CD4-positive, CD25-positive, alpha-beta regulatory T cell (primary cell): ENCODE results near the gene KRTAP4-12. TPM values are rescaled to one million over a fixed set of nuclear protein-coding genes. Genes with fewer than 3 reads are reported as not detected.
"Not testable (repeated sequence)": the region's sequence is repeated elsewhere in the genome, so short reads cannot be mapped to it uniquely, and the experiment has no call there.

ENCODE experiments used
- ATAC-seq, 2 donors: fragments of 150-1000 bp; cut with Tn5 transposase; one replicate each; pipeline ENCODE4 v1.10.0; 2021; ENCODE audit warnings: low read depth in 2 of 2, moderate number of reproducible peaks in 2 of 2, moderate library complexity in 1 of 2
- DNase-seq, 3 donors: peaks; one replicate each; pipeline versions ENCODE4 v3.0.0 to v3.0.0-alpha.2; 2012 to 2022; ENCODE audit warnings: mixed read lengths in 1 of 3
- H3K27ac ChIP-seq: one replicate; pipeline ENCODE4 v1.7.0; 2013; ENCODE audit warnings: mild to moderate bottlenecking, low read length; ENCODE audit not compliant: insufficient read depth, poor library complexity, severe bottlenecking
- H3K27me3 ChIP-seq: one replicate; pipeline ENCODE4 v1.7.0; 2013; ENCODE audit warnings: low read length; ENCODE audit not compliant: control insufficient read depth, insufficient read depth
- H3K36me3 ChIP-seq: one replicate; pipeline ENCODE4 v1.7.0; 2013; ENCODE audit warnings: mild to moderate bottlenecking, low read length, moderate library complexity; ENCODE audit not compliant: control insufficient read depth, insufficient read depth
- H3K4me1 ChIP-seq: 2 replicates; pipeline ENCODE4 v1.7.0; 2013; ENCODE audit warnings: mild to moderate bottlenecking, low read length; ENCODE audit not compliant: insufficient read depth, control insufficient read depth, poor library complexity, severe bottlenecking
- H3K4me3 ChIP-seq: one replicate; pipeline ENCODE4 v1.7.0; 2013; ENCODE audit warnings: low read depth, mild to moderate bottlenecking, low read length, moderate library complexity
- H3K9me3 ChIP-seq, 2 experiments: 1 replicate in 1 of 2; 2 replicates in 1 of 2; pipeline ENCODE4 v1.7.0; 2013; ENCODE audit warnings: low read length in 2 of 2, mild to moderate bottlenecking in 1 of 2, moderate library complexity in 1 of 2; ENCODE audit not compliant: control insufficient read depth in 2 of 2
- H3K27ac Mint-ChIP-seq, 3 donors: one replicate each; pipeline ENCODE4 v1.8.0; 2020 to 2022; ENCODE audit warnings: mild to moderate bottlenecking in 3 of 3, mixed read lengths in 3 of 3, moderate library complexity in 2 of 3
- H3K27me3 Mint-ChIP-seq: one replicate; pipeline ENCODE4 v1.8.0; 2022; ENCODE audit warnings: mild to moderate bottlenecking, mixed read lengths
- H3K36me3 Mint-ChIP-seq: one replicate; pipeline ENCODE4 v1.8.0; 2020; ENCODE audit warnings: mixed read lengths
- H3K4me1 Mint-ChIP-seq, 4 donors: one replicate each; pipeline ENCODE4 v1.8.0; 2020 to 2022; ENCODE audit warnings: mixed read lengths in 4 of 4, mild to moderate bottlenecking in 1 of 4
- H3K4me3 Mint-ChIP-seq, 4 donors: one replicate each; pipeline ENCODE4 v1.8.0; 2020 to 2022; ENCODE audit warnings: mild to moderate bottlenecking in 4 of 4, mixed read lengths in 4 of 4, moderate library complexity in 3 of 4
- H3K9me3 Mint-ChIP-seq, 7 donors: one replicate each; pipeline ENCODE4 v1.8.0; 2020 to 2022; ENCODE audit warnings: mixed read lengths in 7 of 7, mild to moderate bottlenecking in 3 of 7, moderate library complexity in 2 of 7
- polyA plus RNA-seq, 4 donors: library from polyadenylated mRNA; unstranded; fragments of 300-500 nt; fragmentation: Illumina TruSeq; gene quantifications; one replicate each; pipeline ENCODE4 v1.2.3, GENCODE V29; 2021
- total RNA-seq: library from RNA; stranded (reverse); gene quantifications from one replicate; pipeline ENCODE4 v1.2.3, GENCODE V29; 2022

Gene KRTAP4-12
- total and polyA plus RNA-seq, 5 donors from 2014 or later: not detected

- Histone ChIP-seq H3K36me3 (no peaks in the 10 kb centered on the region), H3K27me3 (peaks cover 5% of the 10 kb centered on the region), H3K27ac (no peak overlapping the region), H3K4me3 (no peak overlapping the region), H3K4me1 (peaks cover 6% of the 10 kb centered on the region), H3K9me3 (peaks cover 0 to 1% of the 10 kb centered on the region in 2 experiments)
- Mint-ChIP-seq H3K27ac (no peak overlapping the region), H3K4me3 (no peak overlapping the region), H3K36me3 (no peaks in the 10 kb centered on the region), H3K9me3 (peaks cover 0 to 4% (median 0%) of the 10 kb centered on the region in 7 donors), H3K27me3 (peaks cover 36% of the 10 kb centered on the region), H3K4me1 (peaks cover 5 to 45% (median 13%) of the 10 kb centered on the region in 4 donors)
- DNase-seq: no peak
- ATAC-seq: no peak
Measured at GRCh38 chr17:41125064-41125463, 1.1 kb upstream of the KRTAP4-12 start.

- H3K27me3 ChIP-seq, H3K36me3 Mint-ChIP-seq, H3K4me1 ChIP-seq, H3K9me3 Mint-ChIP-seq, H3K4me3 ChIP-seq, H3K9me3 ChIP-seq, H3K27ac ChIP-seq, H3K36me3 ChIP-seq, DNase-seq, ATAC-seq: not testable (repeated sequence)
- Mint-ChIP-seq H3K4me3 (peak overlapping the region in 2 of 4 donors; percentile 13 to 62), H3K27me3 (peaks cover 38% of the 10 kb centered on the region), H3K27ac (peak overlapping the region in 2 of 3 donors; percentile 6 to 20), H3K4me1 (peaks cover 7 to 43% (median 16%) of the 10 kb centered on the region in 4 donors)
Measured at GRCh38 chr17:41123292-41123990, 541 bp downstream of the KRTAP4-12 start.

GRCh38 chr17:41121742-41122141 lies 2.2 kb downstream of the KRTAP4-12 start:
- peaks cover 0 to 1% of the 10 kb centered on the region in 2 experiments for H3K9me3 ChIP-seq
- H3K4me3 Mint-ChIP-seq: no peak overlapping the region
- H3K36me3 Mint-ChIP-seq: no peaks in the 10 kb centered on the region
- peaks cover 9% of the 10 kb centered on the region for H3K4me1 ChIP-seq
- ATAC-seq (no peak), DNase-seq (no peak)
- H3K27me3 ChIP-seq: peaks cover 5% of the 10 kb centered on the region
- H3K9me3 Mint-ChIP-seq: peaks cover 0 to 4% (median 0%) of the 10 kb centered on the region in 7 donors
- no peak overlapping the region for H3K4me3 ChIP-seq
- H3K27ac Mint-ChIP-seq: no peak overlapping the region
- H3K27ac ChIP-seq: no peak overlapping the region
- peaks cover 7 to 46% (median 16%) of the 10 kb centered on the region in 4 donors for H3K4me1 Mint-ChIP-seq
- peaks cover 50% of the 10 kb centered on the region for H3K27me3 Mint-ChIP-seq
- H3K36me3 ChIP-seq: no peaks in the 10 kb centered on the region

GRCh38 chr17:41119696-41120690 lies 4.0 kb downstream of the KRTAP4-12 start:
- Mint-ChIP-seq H3K4me3 (peak overlapping the region in 2 of 4 donors; percentile 50 to 58), H3K4me1 (peaks cover 7 to 40% (median 14%) of the 10 kb centered on the region in 4 donors), H3K27ac (peak overlapping the region; percentile 5 to 83 (median 76)), H3K27me3 (peaks cover 38% of the 10 kb centered on the region)
- not testable (repeated sequence) for H3K27ac ChIP-seq, H3K4me1 ChIP-seq, H3K36me3 ChIP-seq, H3K27me3 ChIP-seq, H3K36me3 Mint-ChIP-seq, H3K9me3 Mint-ChIP-seq, H3K9me3 ChIP-seq
- ATAC-seq (peak; percentile 65 to 68), DNase-seq (peak in 2 of 3 donors; percentile 22 to 35)
- peak overlapping the region; percentile 41 for H3K4me3 ChIP-seq

GRCh38 chr17:41118721-41119120 lies 5.3 kb downstream of the KRTAP4-12 start:
- no peak for ATAC-seq
- H3K27me3 Mint-ChIP-seq: peaks cover 31% of the 10 kb centered on the region
- H3K9me3 Mint-ChIP-seq: peaks cover 0 to 6% (median 0%) of the 10 kb centered on the region in 7 donors
- H3K4me1 Mint-ChIP-seq: peaks cover 7 to 30% (median 11%) of the 10 kb centered on the region in 4 donors
- Histone ChIP-seq H3K4me3 (no peak overlapping the region), H3K4me1 (peaks cover 9% of the 10 kb centered on the region), H3K27me3 (peaks cover 7% of the 10 kb centered on the region), H3K9me3 (no peaks in the 10 kb centered on the region), H3K27ac (no peak overlapping the region), H3K36me3 (no peaks in the 10 kb centered on the region)
- H3K4me3 Mint-ChIP-seq: no peak overlapping the region
- no peaks in the 10 kb centered on the region for H3K36me3 Mint-ChIP-seq
- DNase-seq: no peak
- H3K27ac Mint-ChIP-seq: no peak overlapping the region

GRCh38 chr17:41117846-41118386 lies 6.1 kb downstream of the KRTAP4-12 start, which contains the start of gene KRTAP4-11:
Gene KRTAP4-11 (minus strand): TSS chr17:41118373. CDS start chr17:41118315, 58 bp downstream.
- not testable (repeated sequence) for H3K9me3 ChIP-seq, DNase-seq, H3K4me3 Mint-ChIP-seq, H3K36me3 Mint-ChIP-seq, H3K27me3 ChIP-seq, H3K4me3 ChIP-seq, H3K36me3 ChIP-seq, H3K27ac ChIP-seq, H3K4me1 ChIP-seq, H3K9me3 Mint-ChIP-seq, ATAC-seq
- H3K27ac Mint-ChIP-seq: peak within 1 kb of the TSS in 1 of 3 donors; percentile 65
- H3K4me1 Mint-ChIP-seq: peaks cover 7 to 24% (median 10%) of the 10 kb centered on the region in 4 donors
- peaks cover 27% of the 10 kb centered on the region for H3K27me3 Mint-ChIP-seq

- Histone ChIP-seq H3K4me1 (peaks cover 9% of the 10 kb centered on the region), H3K27ac (no peak overlapping the region), H3K4me3 (no peak overlapping the region), H3K9me3 (peaks cover 0 to 5% of the 10 kb centered on the region in 2 experiments), H3K27me3 (peaks cover 3% of the 10 kb centered on the region), H3K36me3 (no peaks in the 10 kb centered on the region)
- H3K27ac Mint-ChIP-seq: no peak overlapping the region
- no peak for ATAC-seq
- no peaks in the 10 kb centered on the region for H3K36me3 Mint-ChIP-seq
- peaks cover 0 to 6% (median 0%) of the 10 kb centered on the region in 7 donors for H3K9me3 Mint-ChIP-seq
- no peak overlapping the region for H3K4me3 Mint-ChIP-seq
- DNase-seq: no peak
- H3K27me3 Mint-ChIP-seq: peaks cover 29% of the 10 kb centered on the region
- peaks cover 7 to 21% (median 10%) of the 10 kb centered on the region in 4 donors for H3K4me1 Mint-ChIP-seq
Measured at GRCh38 chr17:41116297-41116696, 7.7 kb downstream of the KRTAP4-12 start.
